GM12878 (cell line): ENCODE data around the gene TRIB2. TPM values are rescaled to one million over a fixed set of nuclear protein-coding genes. Genes with fewer than 3 reads are reported as not detected.

Source experiments
- ATAC-seq: fragments of 200-7000 bp; cut with Tn5 transposase; 3 replicates; pipeline ENCODE4 v1.9.1; 2020; ENCODE audit warnings: mild to moderate bottlenecking, moderate library complexity
- BruUV-seq: library from RNA; stranded (reverse); fragments of 400-500 nt; replicated peaks from 2 replicates; lab custom pipeline; 2021; lab: Mats Ljungman, UMichigan
- CTCF ChIA-PET: fragments of 300-600 bp; sonication (Branson Sonifier 250); formaldehyde crosslinking; extraction: SDS; loops from one replicate; lab custom pipeline; 2021; ENCODE audit warnings: inconsistent platforms; lab: Yijun Ruan, JAX
- POLR2A ChIA-PET: fragments of 350-600 bp; formaldehyde crosslinking; extraction: SDS; loops from one replicate; lab custom pipeline; 2021; ENCODE audit warnings: inconsistent platforms; lab: Charles Lee
- RAD21 ChIA-PET: fragments of 300-600 bp; sonication (Branson Sonifier 250); formaldehyde crosslinking; loops from one replicate; lab custom pipeline; 2023; ENCODE audit warnings: antibody characterized with exemption; ENCODE audit not compliant: unreplicated experiment; lab: Charles Lee
- SMC1A ChIA-PET: fragments of 300-600 bp; sonication (Branson Sonifier 250); formaldehyde crosslinking; loops from one replicate; lab custom pipeline; 2023; ENCODE audit not compliant: unreplicated experiment, uncharacterized antibody; lab: Charles Lee
- DNase-seq: peaks from one replicate; pipeline ENCODE4 v3.0.0-alpha.2; 2011; ENCODE audit warnings: low read depth, low spot score
- FAIRE-seq: peaks from 3 replicates; lab custom pipeline; 2011; peaks lifted over from hg19 to GRCh38; lab: Jason Lieb, UNC
- H2AFZ ChIP-seq: 2 replicates; pipeline ENCODE4 v1.6.0; 2011; ENCODE audit warnings: low read depth, low read length, control low read depth; ENCODE audit not compliant: control insufficient read depth
- H3K27ac ChIP-seq: 2 replicates; pipeline ENCODE4 v1.5.1; 2011; ENCODE audit warnings: control low read depth; ENCODE audit not compliant: control insufficient read depth, insufficient read depth
- H3K27me3 ChIP-seq, 2 experiments: replicated peaks in 1 of 2; 2 replicates each; pipeline versions ENCODE4 v1.6.0 to v1.6.1; 2011; ENCODE audit warnings: low read length in 1 of 2; ENCODE audit not compliant: control insufficient read depth in 2 of 2, insufficient read depth in 2 of 2
- H3K36me3 ChIP-seq, 2 experiments: 2 replicates each; pipeline ENCODE4 v1.5.1; 2011; ENCODE audit warnings: low read length in 1 of 2; ENCODE audit not compliant: control insufficient read depth in 2 of 2, insufficient read depth in 2 of 2
- H3K4me1 ChIP-seq: 2 replicates; pipeline ENCODE4 v1.6.1; 2011; ENCODE audit warnings: mild to moderate bottlenecking, low read length, moderate library complexity, mixed read lengths; ENCODE audit not compliant: control insufficient read depth, insufficient read depth
- H3K4me2 ChIP-seq: 2 replicates; pipeline ENCODE4 v1.6.0; 2011; ENCODE audit warnings: control low read depth; ENCODE audit not compliant: control insufficient read depth, insufficient read depth
- H3K4me3 ChIP-seq: fragments of 200-600 bp; sonication (generic); 2 replicates; pipeline ENCODE4 v1.5.1; 2016
- H3K79me2 ChIP-seq: 2 replicates; pipeline ENCODE4 v1.6.0; 2011; ENCODE audit warnings: low read length; ENCODE audit not compliant: control insufficient read depth, insufficient read depth
- H3K9ac ChIP-seq: 2 replicates; pipeline ENCODE4 v1.8.0; 2011; ENCODE audit warnings: low read length, control low read depth, mixed read lengths; ENCODE audit not compliant: control insufficient read depth, insufficient read depth
- H3K9me3 ChIP-seq: replicated peaks from 3 replicates; pipeline ENCODE4 v1.5.1; 2011; ENCODE audit warnings: mild to moderate bottlenecking, low read length; ENCODE audit not compliant: control insufficient read depth, insufficient read depth
- H4K20me1 ChIP-seq: 2 replicates; pipeline ENCODE4 v1.6.0; 2011; ENCODE audit not compliant: control insufficient read depth, insufficient read depth
- E4F1 ChIP-seq: fragments of 450-650 bp; IDR thresholded peaks from 2 replicates; pipeline ENCODE4 v1.6.1; 2018; ENCODE audit warnings: borderline replicate concordance, mild to moderate bottlenecking; ENCODE audit not compliant: partially characterized antibody
- ETV6 ChIP-seq, 2 experiments: fragments of 450-650 bp in 1 of 2; IDR thresholded peaks in 1 of 2; conservative IDR thresholded peaks in 1 of 2; 2 replicates each; pipeline ENCODE4 v1.6.1; 2014; ENCODE audit warnings: antibody characterized with exemption in 1 of 2, borderline replicate concordance in 1 of 2, low read depth in 1 of 2, mild to moderate bottlenecking in 1 of 2, moderate library complexity in 1 of 2
- NFIC ChIP-seq: IDR thresholded peaks from 2 replicates; pipeline ENCODE4 v1.6.1; 2012; ENCODE audit warnings: low read depth, mild to moderate bottlenecking, inconsistent platforms, low read length, moderate library complexity
- NR2C2 ChIP-seq: IDR thresholded peaks from 2 replicates; pipeline ENCODE4 v1.6.1; 2011; ENCODE audit warnings: borderline replicate concordance, low read depth; ENCODE audit not compliant: control insufficient read depth, insufficient read length
- TARDBP ChIP-seq: IDR thresholded peaks from 2 replicates; pipeline ENCODE4 v1.6.1; 2016; ENCODE audit warnings: borderline replicate concordance
- WGBS: methylation state at CpG from one replicate; pipeline ENCODE4 v1.1.6; 2016; ENCODE audit warnings: low lambda C conversion rate; ENCODE audit not compliant: insufficient replicate concordance, insufficient coverage; ENCODE audit errors: missing lambda C conversion rate; 5-methylcytosine and 5-hydroxymethylcytosine counted together
- in situ Hi-C: fragments of 300-500 bp; cut with MboI; formaldehyde crosslinking; loops from 9 replicates; pipeline ENCODE4 v1.14.3; 2018; ENCODE audit warnings: mixed read lengths
- intact Hi-C: fragments of 100-400 bp; cut with micrococcal nuclease; formaldehyde crosslinking; loops from one replicate; pipeline ENCODE4 v1.14.2; 2022; ENCODE audit not compliant: unreplicated experiment
- polyA plus RNA-seq, 11 experiments: library from polyadenylated mRNA; depleted of rRNA in 4 of 11; unstranded in 6 of 11; stranded (reverse) in 5 of 11; fragments of >200 nt; fragmentation: Nextera tagmentation in 4 of 11; fragmentation: Illumina TruSeq in 1 of 11; extraction: Ambion mirVana in 4 of 11; extraction: Trizol in 1 of 11; gene quantifications; 1 replicate in 1 of 11; 2 replicates in 10 of 11; pipeline versions ENCODE4 v1.2.1 to v1.2.3, GENCODE V29; 2011 to 2016; ENCODE audit warnings: inconsistent platforms in 2 of 11, missing spikeins in 2 of 11, low read depth in 1 of 11
- total RNA-seq, 4 experiments: library from RNA; depleted of rRNA in 3 of 4; stranded (reverse); fragments of >200 nt in 3 of 4; fragmentation: Illumina TruSeq in 1 of 4; extraction: Trizol in 1 of 4; gene quantifications; 2 replicates each; pipeline versions ENCODE4 v1.2.1 to v1.2.3, GENCODE V29; 2013 to 2021
- TF ChIP-seq, protein P1 (sequence below): fragments of 450-650 bp; IDR thresholded peaks from 2 replicates; pipeline ENCODE4 v1.6.1; 2017; ENCODE audit warnings: antibody characterized with exemption, mild to moderate bottlenecking, moderate library complexity

TRIB2 gene
- total and polyA plus RNA-seq, 10 of the 15 experiments (the other 5 are each of a cell fraction or from before 2014, with no cell fraction given) = 1.6 to 9.2 (median 5.2) TPM

DNA sequence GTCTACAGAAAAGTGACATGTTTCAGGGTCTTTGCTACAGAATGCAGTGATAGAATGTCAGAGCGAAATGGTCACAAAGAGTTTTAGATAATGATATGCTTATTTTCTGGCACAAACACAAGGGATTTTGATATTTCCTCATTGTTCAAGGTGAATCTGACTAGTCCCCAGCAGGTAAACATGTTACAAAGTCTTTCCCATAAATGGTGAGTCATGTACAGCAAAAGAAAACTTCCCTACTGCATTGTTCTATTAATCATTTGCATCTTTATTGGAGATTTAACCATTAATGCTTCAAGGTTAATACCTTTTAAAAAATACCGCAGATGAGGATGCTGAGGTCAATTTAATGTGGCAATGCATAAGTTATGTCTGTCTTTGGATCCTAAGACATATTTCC is 19.1 kb upstream of the TRIB2 start:
- CTCF ChIA-PET = no interaction called here
- H3K27ac ChIP-seq = no peak overlapping the region
- H2AFZ ChIP-seq = no peak overlapping the region
- H3K9me3 ChIP-seq = no peaks in the 10 kb centered on the region; the same call in 2 of the 3 replicates
- WGBS = 68% methylated on average over 2 of the region's 2 CpGs
- TF ChIP-seq NFIC (no peak), ETV6 (conservative IDR thresholded peaks at IDR 0.05 in 1 of 2, IDR thresholded peaks at IDR 0.05 in 1 of 2; ENCODE audit: borderline replicate concordance in 1 of 2, low read depth in 1 of 2) (no peak), NR2C2 (no peak), E4F1 (no peak), TARDBP (no peak)
- TF ChIP-seq, protein P1, sequence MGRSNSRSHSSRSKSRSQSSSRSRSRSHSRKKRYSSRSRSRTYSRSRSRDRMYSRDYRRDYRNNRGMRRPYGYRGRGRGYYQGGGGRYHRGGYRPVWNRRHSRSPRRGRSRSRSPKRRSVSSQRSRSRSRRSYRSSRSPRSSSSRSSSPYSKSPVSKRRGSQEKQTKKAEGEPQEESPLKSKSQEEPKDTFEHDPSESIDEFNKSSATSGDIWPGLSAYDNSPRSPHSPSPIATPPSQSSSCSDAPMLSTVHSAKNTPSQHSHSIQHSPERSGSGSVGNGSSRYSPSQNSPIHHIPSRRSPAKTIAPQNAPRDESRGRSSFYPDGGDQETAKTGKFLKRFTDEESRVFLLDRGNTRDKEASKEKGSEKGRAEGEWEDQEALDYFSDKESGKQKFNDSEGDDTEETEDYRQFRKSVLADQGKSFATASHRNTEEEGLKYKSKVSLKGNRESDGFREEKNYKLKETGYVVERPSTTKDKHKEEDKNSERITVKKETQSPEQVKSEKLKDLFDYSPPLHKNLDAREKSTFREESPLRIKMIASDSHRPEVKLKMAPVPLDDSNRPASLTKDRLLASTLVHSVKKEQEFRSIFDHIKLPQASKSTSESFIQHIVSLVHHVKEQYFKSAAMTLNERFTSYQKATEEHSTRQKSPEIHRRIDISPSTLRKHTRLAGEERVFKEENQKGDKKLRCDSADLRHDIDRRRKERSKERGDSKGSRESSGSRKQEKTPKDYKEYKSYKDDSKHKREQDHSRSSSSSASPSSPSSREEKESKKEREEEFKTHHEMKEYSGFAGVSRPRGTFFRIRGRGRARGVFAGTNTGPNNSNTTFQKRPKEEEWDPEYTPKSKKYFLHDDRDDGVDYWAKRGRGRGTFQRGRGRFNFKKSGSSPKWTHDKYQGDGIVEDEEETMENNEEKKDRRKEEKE = no peak
- ATAC-seq = no peak
- H3K27me3 ChIP-seq = no peaks in the 10 kb centered on the region
- BruUV-seq = no TSS peak
- no peaks in the 10 kb centered on the region for H3K36me3 ChIP-seq
- H3K4me1 ChIP-seq = peaks cover 5% of the 10 kb centered on the region; the same call in 1 of the 2 replicates
- H4K20me1 ChIP-seq = no peaks in the 10 kb centered on the region
- no peak overlapping the region for H3K4me2 ChIP-seq
- in situ Hi-C loops (no loop called here), intact Hi-C loops (no loop called here)
- no peak overlapping the region for H3K9ac ChIP-seq
- no peak for FAIRE-seq
- RAD21 ChIA-PET = no interaction called here
- DNase-seq = no peak
- POLR2A ChIA-PET = no interaction called here
- no peaks in the 10 kb centered on the region for H3K79me2 ChIP-seq
- SMC1A ChIA-PET = no interaction called here
- H3K4me3 ChIP-seq = no peak overlapping the region
